DOHH2 (cell line): Measurements from ENCODE around the gene ZBTB39.

Source experiments
- CTCF ChIP-seq: fragments of 200-600 bp; sonication (generic); IDR thresholded peaks from one replicate; pipeline ENCODE4 v1.5.1; 2014; ENCODE audit warnings: antibody characterized with exemption, mild to moderate bottlenecking, low read depth, low read length; ENCODE audit not compliant: poor library complexity, severe bottlenecking
- EZH2phosphoT487 ChIP-seq: fragments of 200-600 bp; sonication (generic); IDR thresholded peaks from 2 replicates; pipeline ENCODE4 v1.6.1; 2017; ENCODE audit warnings: borderline replicate concordance, mild to moderate bottlenecking, antibody characterized with exemption, low read length, moderate library complexity, mixed read lengths

GRCh38 chr12:57000393-57000792 lies 6.0 kb downstream of the ZBTB39 start:
- TF ChIP-seq CTCF (no peak), EZH2phosphoT487 (no peak)
